SIG-M5 treated with dmso at 0.1 percent for 504 hours (cell line): ENCODE results near the gene SPG7.
"Not testable (repeated sequence)": the region's sequence is repeated elsewhere in the genome, so short reads cannot be mapped to it uniquely, and the experiment has no call there.

Experiments used
- DNase-seq: peaks from one replicate; lab custom pipeline; 2025; ENCODE audit not compliant: unreplicated experiment; lab: John Stamatoyannopoulos, UW

Gene SPG7

GRCh38 chr16:89575247-89576152 lies 67.3 kb downstream of the SPG7 start, which contains the start of gene CPNE7:
TSS of gene CPNE7 (plus strand) at chr16:89575758. CDS start at chr16:89575898, 140 bp downstream.
- no peak for DNase-seq

- DNase-seq: no peak
These were observed 68.2 kb downstream of the SPG7 start for GRCh38 chr16:89576153-89577054.

GRCh38 chr16:89577055-89577759 lies 69.0 kb downstream of the SPG7 start:
- no peak for DNase-seq

GRCh38 chr16:89579351-89579750 lies 71.1 kb downstream of the SPG7 start:
- DNase-seq: no peak

- DNase-seq: no peak
These were observed 73.0 kb downstream of the SPG7 start for GRCh38 chr16:89581045-89581695.

GRCh38 chr16:89581861-89582563 lies 73.8 kb downstream of the SPG7 start:
- peak; percentile 45 for DNase-seq

GRCh38 chr16:89582614-89583196 lies 74.5 kb downstream of the SPG7 start:
- DNase-seq: no peak

- DNase-seq: no peak
These were observed 75.1 kb downstream of the SPG7 start for GRCh38 chr16:89583197-89583894.

DNA sequence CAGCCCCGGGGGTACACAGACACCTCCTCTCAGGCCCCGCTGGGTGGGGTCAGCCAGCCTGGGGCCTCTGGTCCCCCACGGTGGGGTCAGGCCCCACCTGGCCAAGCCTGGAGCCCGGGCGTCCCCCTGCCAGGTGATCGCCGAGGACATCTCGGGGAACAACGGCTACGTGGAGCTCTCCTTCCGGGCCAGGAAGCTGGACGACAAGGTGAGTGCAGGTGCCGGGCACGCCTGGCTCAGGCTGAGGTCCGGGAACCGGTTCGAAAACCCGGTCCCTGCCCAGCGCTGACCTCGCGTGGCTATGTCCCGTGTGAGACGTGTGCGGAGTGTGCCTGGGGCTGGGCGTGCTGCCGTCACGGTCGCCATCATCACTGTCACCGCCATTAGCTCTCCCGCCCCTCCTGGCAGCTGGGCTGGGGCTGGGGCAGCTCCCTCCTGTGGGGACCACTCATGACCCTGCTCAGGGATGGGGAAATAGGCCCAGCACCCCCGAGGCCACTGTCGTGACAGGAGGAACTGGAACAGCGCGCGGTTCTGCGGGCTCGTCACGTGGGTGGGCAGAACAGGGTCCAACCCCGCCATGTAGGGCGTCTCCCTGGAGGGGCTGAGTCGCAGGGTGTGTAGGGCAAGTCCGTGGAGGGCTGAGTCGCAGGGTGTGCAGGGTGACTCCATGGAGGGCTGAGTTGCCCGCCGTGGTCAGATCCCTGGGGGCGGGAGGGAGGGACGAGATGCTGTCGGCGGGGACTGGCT lies 75.9 kb downstream of the SPG7 start:
- DNase-seq: no peak

DNA sequence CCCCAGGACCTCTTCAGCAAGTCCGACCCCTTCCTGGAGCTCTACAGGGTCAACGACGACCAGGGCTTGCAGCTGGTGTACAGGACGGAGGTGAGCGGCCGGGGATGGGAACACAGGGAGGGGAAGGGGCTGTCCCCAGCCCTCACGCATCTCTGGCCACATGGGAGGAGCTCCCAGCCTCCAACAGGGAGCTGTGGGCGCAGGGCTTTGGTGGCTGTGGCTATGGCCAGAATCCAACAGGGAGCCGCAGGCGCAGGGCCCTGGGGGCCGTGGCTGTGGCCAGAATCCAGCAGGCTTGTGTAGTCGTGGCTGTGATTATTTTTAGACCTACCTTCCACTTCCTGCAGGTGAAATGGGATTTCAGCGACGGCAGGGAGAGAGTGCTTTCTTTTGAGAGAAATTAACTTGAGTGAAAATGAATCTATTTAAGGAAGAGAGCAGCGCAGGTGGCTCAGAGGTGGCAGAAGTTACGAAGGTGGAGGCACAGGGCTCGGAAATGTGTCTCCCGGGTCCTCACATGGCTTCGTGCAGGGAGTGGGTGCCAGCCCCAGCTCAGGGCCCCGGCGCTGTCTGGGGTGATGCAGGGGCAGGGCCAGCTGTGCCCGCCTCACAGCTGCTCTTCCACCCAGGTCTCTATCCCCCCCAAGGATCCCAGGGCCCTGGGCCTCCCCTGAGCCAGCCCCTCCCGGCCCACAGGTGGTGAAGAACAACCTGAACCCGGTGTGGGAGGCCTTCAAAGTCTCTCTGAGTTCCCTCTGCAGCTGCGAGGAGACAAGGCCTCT lies 76.8 kb downstream of the SPG7 start:
- no peak for DNase-seq

DNA sequence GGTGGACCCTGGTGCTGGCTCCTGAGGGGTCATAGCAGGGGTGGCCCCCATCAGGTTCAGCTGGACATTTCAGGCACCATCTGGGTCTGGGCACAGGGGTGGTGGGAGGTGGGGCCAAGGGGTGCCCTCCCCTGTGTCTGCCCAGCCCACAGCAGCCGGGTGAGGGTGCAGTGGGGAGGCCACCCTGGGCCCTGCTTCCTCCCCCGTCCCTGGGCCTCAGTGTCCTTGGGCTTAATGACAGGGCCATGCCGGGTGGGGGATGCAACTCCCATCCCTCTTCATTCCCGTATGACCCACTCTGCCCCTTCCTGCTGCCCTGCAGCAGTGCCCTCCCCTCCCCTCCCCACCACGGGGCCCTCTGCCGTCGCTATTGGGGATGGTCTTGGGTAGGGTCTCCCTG lies 78.0 kb downstream of the SPG7 start:
- no peak for DNase-seq

DNA sequence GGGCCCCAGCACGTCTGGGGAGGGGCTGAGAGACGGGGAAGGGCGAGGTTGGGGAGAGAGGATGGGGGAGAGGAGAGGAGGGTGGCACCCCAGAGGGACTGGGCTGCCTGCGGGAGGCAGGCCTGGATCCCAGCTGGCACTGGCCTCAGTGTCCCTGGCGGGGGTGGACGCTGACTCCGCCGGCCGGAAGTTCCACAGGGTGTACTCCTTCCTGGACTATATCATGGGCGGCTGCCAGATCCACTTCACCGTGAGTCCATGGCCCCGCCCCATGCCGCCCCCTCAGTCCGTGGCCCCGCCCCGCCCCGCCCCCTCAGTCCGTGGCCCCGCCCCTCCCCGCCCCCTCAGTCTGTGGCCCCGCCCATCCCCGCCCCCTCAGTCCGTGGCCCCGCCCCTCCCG lies 78.7 kb downstream of the SPG7 start:
- no peak for DNase-seq

DNA sequence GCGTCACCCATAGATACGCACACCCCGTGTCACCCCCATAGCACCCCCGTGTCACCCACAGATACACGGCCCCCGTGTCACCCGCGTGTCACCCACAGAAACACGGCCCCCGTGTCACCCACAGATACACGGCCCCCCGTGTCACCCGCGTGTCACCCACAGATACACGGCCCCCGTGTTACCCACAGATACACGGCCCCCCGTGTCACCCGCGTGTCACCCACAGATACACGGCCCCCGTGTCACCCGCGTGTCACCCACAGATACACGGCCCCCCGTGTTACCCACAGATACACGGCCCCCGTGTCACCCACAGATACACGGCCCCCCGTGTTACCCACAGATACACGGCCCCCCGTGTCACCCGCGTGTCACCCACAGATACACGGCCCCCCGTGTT lies 79.5 kb downstream of the SPG7 start:
- not testable (repeated sequence) for DNase-seq

- no peak for DNase-seq
These were observed 80.4 kb downstream of the SPG7 start for GRCh38 chr16:89588413-89589109.

DNA sequence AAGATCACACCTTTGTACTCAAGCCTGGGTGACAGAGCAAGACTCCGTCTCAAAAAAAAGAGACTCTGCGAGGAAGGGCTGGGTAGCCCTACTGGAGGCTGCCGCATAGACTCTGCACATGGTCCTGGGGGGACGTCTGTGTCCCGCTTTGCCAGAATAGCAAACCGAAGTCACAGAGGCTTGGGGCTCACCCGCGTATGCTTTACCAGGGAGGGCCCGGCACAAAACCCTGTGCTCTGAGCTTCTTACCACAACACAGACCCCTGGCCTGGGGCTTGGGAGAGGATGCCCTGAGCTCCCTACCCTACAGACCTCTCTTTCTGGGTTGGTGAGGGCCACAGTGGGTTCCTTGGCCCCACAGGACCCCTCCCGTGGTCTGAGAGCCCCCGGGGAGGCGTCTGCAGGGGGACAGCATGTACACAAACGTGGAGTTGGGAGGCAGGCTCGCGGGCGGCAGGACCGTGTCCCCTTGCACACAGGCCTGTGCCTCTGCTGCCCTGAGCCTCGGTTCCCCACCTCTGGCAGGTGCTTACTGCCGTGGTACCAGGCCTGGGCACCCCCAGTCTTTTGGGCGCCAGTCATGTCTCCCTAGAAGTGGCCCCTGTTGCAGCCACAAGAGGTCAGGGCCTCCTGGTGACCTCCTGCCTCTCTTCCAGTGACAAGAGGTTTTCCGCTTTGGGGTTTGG lies 81.2 kb downstream of the SPG7 start:
- no peak for DNase-seq

- DNase-seq: no peak
These were observed 85.6 kb downstream of the SPG7 start for GRCh38 chr16:89593841-89594240.
